ENCODE results near the gene ORC3.

ORC3 gene

GRCh38 chr6:87655824-87656223 lies 65.9 kb downstream of the ORC3 start:
- Histone ChIP-seq H3K27ac (ENCODE audit: low read depth, low read length) (no peak overlapping the region), H3K9me3 (ENCODE audit: control insufficient read depth in 1 of 2, low read length in 2 of 2) (no peaks in the 10 kb centered on the region), H3K9ac (ENCODE audit: low read depth in 1 of 2, low read length in 2 of 2) (no peak overlapping the region), H3K27me3 (ENCODE audit: control insufficient read depth in 1 of 2, insufficient read depth in 2 of 2, low read length in 2 of 2) (no peaks in the 10 kb centered on the region), H3K36me3 (ENCODE audit: control insufficient read depth in 1 of 2, insufficient read depth in 2 of 2, low read length in 2 of 2) (peaks cover 0 to 7% of the 10 kb centered on the region in 2 donors), H3K4me1 (ENCODE audit: control insufficient read depth in 1 of 2, insufficient read depth in 2 of 2, low read length in 2 of 2) (no peaks in the 10 kb centered on the region), H3K4me3 (ENCODE audit: low read depth in 1 of 2, low read length in 2 of 2) (no peak overlapping the region)

GRCh38 chr6:87656857-87657256 lies 66.9 kb downstream of the ORC3 start:
- Histone ChIP-seq H3K27ac (ENCODE audit: low read depth, low read length) (no peak overlapping the region), H3K9me3 (ENCODE audit: control insufficient read depth in 1 of 2, low read length in 2 of 2) (no peaks in the 10 kb centered on the region), H3K4me1 (ENCODE audit: control insufficient read depth in 1 of 2, insufficient read depth in 2 of 2, low read length in 2 of 2) (no peaks in the 10 kb centered on the region), H3K27me3 (ENCODE audit: control insufficient read depth in 1 of 2, insufficient read depth in 2 of 2, low read length in 2 of 2) (no peaks in the 10 kb centered on the region), H3K36me3 (ENCODE audit: control insufficient read depth in 1 of 2, insufficient read depth in 2 of 2, low read length in 2 of 2) (peaks cover 0 to 10% of the 10 kb centered on the region in 2 donors), H3K9ac (ENCODE audit: low read depth in 1 of 2, low read length in 2 of 2) (no peak overlapping the region), H3K4me3 (ENCODE audit: low read depth in 1 of 2, low read length in 2 of 2) (no peak overlapping the region)

GRCh38 chr6:87658516-87658915 lies 68.6 kb downstream of the ORC3 start:
- Histone ChIP-seq H3K4me3 (ENCODE audit: low read depth in 1 of 2, low read length in 2 of 2) (no peak overlapping the region), H3K4me1 (ENCODE audit: control insufficient read depth in 1 of 2, insufficient read depth in 2 of 2, low read length in 2 of 2) (no peaks in the 10 kb centered on the region), H3K9me3 (ENCODE audit: control insufficient read depth in 1 of 2, low read length in 2 of 2) (no peaks in the 10 kb centered on the region), H3K27ac (ENCODE audit: low read depth, low read length) (no peak overlapping the region), H3K27me3 (ENCODE audit: control insufficient read depth in 1 of 2, insufficient read depth in 2 of 2, low read length in 2 of 2) (no peaks in the 10 kb centered on the region), H3K9ac (ENCODE audit: low read depth in 1 of 2, low read length in 2 of 2) (no peak overlapping the region), H3K36me3 (ENCODE audit: control insufficient read depth in 1 of 2, insufficient read depth in 2 of 2, low read length in 2 of 2) (peaks cover 0 to 10% of the 10 kb centered on the region in 2 donors)

- no peaks in the 10 kb centered on the region for H3K9me3 ChIP-seq (ENCODE audit: control insufficient read depth in 1 of 2, low read length in 2 of 2)
- no peak overlapping the region for H3K9ac ChIP-seq (ENCODE audit: low read depth in 1 of 2, low read length in 2 of 2)
- no peak overlapping the region for H3K27ac ChIP-seq (ENCODE audit: low read depth, low read length)
- no peaks in the 10 kb centered on the region for H3K27me3 ChIP-seq (ENCODE audit: control insufficient read depth in 1 of 2, insufficient read depth in 2 of 2, low read length in 2 of 2)
- peaks cover 0 to 10% of the 10 kb centered on the region in 2 donors for H3K36me3 ChIP-seq (ENCODE audit: control insufficient read depth in 1 of 2, insufficient read depth in 2 of 2, low read length in 2 of 2)
- no peak overlapping the region for H3K4me3 ChIP-seq (ENCODE audit: low read depth in 1 of 2, low read length in 2 of 2)
- H3K4me1 ChIP-seq (ENCODE audit: control insufficient read depth in 1 of 2, insufficient read depth in 2 of 2, low read length in 2 of 2): no peaks in the 10 kb centered on the region
Measured at GRCh38 chr6:87660226-87660911, 70.4 kb downstream of the ORC3 start.

- no peak overlapping the region for H3K9ac ChIP-seq (ENCODE audit: low read depth in 1 of 2, low read length in 2 of 2)
- no peak overlapping the region for H3K4me3 ChIP-seq (ENCODE audit: low read depth in 1 of 2, low read length in 2 of 2)
- no peaks in the 10 kb centered on the region for H3K27me3 ChIP-seq (ENCODE audit: control insufficient read depth in 1 of 2, insufficient read depth in 2 of 2, low read length in 2 of 2)
- H3K4me1 ChIP-seq (ENCODE audit: control insufficient read depth in 1 of 2, insufficient read depth in 2 of 2, low read length in 2 of 2): no peaks in the 10 kb centered on the region
- no peak overlapping the region for H3K27ac ChIP-seq (ENCODE audit: low read depth, low read length)
- H3K9me3 ChIP-seq (ENCODE audit: control insufficient read depth in 1 of 2, low read length in 2 of 2): no peaks in the 10 kb centered on the region
- H3K36me3 ChIP-seq (ENCODE audit: control insufficient read depth in 1 of 2, insufficient read depth in 2 of 2, low read length in 2 of 2): peaks cover 0 to 10% of the 10 kb centered on the region in 2 donors
Measured at GRCh38 chr6:87661016-87661415, 71.1 kb downstream of the ORC3 start.

GRCh38 chr6:87661503-87661902 lies 71.6 kb downstream of the ORC3 start:
- no peak overlapping the region for H3K27ac ChIP-seq (ENCODE audit: low read depth, low read length)
- H3K27me3 ChIP-seq (ENCODE audit: control insufficient read depth in 1 of 2, insufficient read depth in 2 of 2, low read length in 2 of 2): no peaks in the 10 kb centered on the region
- peaks cover 0 to 10% of the 10 kb centered on the region in 2 donors for H3K36me3 ChIP-seq (ENCODE audit: control insufficient read depth in 1 of 2, insufficient read depth in 2 of 2, low read length in 2 of 2)
- H3K4me1 ChIP-seq (ENCODE audit: control insufficient read depth in 1 of 2, insufficient read depth in 2 of 2, low read length in 2 of 2): no peaks in the 10 kb centered on the region
- H3K4me3 ChIP-seq (ENCODE audit: low read depth in 1 of 2, low read length in 2 of 2): no peak overlapping the region
- no peak overlapping the region for H3K9ac ChIP-seq (ENCODE audit: low read depth in 1 of 2, low read length in 2 of 2)
- H3K9me3 ChIP-seq (ENCODE audit: control insufficient read depth in 1 of 2, low read length in 2 of 2): no peaks in the 10 kb centered on the region

GRCh38 chr6:87663434-87663833 lies 73.5 kb downstream of the ORC3 start:
- Histone ChIP-seq H3K27ac (ENCODE audit: low read depth, low read length) (no peak overlapping the region), H3K4me3 (ENCODE audit: low read depth in 1 of 2, low read length in 2 of 2) (no peak overlapping the region), H3K9me3 (ENCODE audit: control insufficient read depth in 1 of 2, low read length in 2 of 2) (no peaks in the 10 kb centered on the region), H3K36me3 (ENCODE audit: control insufficient read depth in 1 of 2, insufficient read depth in 2 of 2, low read length in 2 of 2) (peaks cover 0 to 6% of the 10 kb centered on the region in 2 donors), H3K9ac (ENCODE audit: low read depth in 1 of 2, low read length in 2 of 2) (no peak overlapping the region), H3K27me3 (ENCODE audit: control insufficient read depth in 1 of 2, insufficient read depth in 2 of 2, low read length in 2 of 2) (no peaks in the 10 kb centered on the region), H3K4me1 (ENCODE audit: control insufficient read depth in 1 of 2, insufficient read depth in 2 of 2, low read length in 2 of 2) (no peaks in the 10 kb centered on the region)

GRCh38 chr6:87664921-87665485 lies 75.1 kb downstream of the ORC3 start:
- no peak overlapping the region for H3K27ac ChIP-seq (ENCODE audit: low read depth, low read length)
- H3K4me1 ChIP-seq (ENCODE audit: control insufficient read depth in 1 of 2, insufficient read depth in 2 of 2, low read length in 2 of 2): no peaks in the 10 kb centered on the region
- H3K9ac ChIP-seq (ENCODE audit: low read depth in 1 of 2, low read length in 2 of 2): no peak overlapping the region
- no peaks in the 10 kb centered on the region for H3K9me3 ChIP-seq (ENCODE audit: control insufficient read depth in 1 of 2, low read length in 2 of 2)
- peaks cover 0 to 6% of the 10 kb centered on the region in 2 donors for H3K36me3 ChIP-seq (ENCODE audit: control insufficient read depth in 1 of 2, insufficient read depth in 2 of 2, low read length in 2 of 2)
- H3K4me3 ChIP-seq (ENCODE audit: low read depth in 1 of 2, low read length in 2 of 2): no peak overlapping the region
- no peaks in the 10 kb centered on the region for H3K27me3 ChIP-seq (ENCODE audit: control insufficient read depth in 1 of 2, insufficient read depth in 2 of 2, low read length in 2 of 2)

- Histone ChIP-seq H3K4me1 (ENCODE audit: control insufficient read depth in 1 of 2, insufficient read depth in 2 of 2, low read length in 2 of 2) (no peaks in the 10 kb centered on the region), H3K9me3 (ENCODE audit: control insufficient read depth in 1 of 2, low read length in 2 of 2) (no peaks in the 10 kb centered on the region), H3K27ac (ENCODE audit: low read depth, low read length) (no peak overlapping the region), H3K9ac (ENCODE audit: low read depth in 1 of 2, low read length in 2 of 2) (no peak overlapping the region), H3K27me3 (ENCODE audit: control insufficient read depth in 1 of 2, insufficient read depth in 2 of 2, low read length in 2 of 2) (no peaks in the 10 kb centered on the region), H3K4me3 (ENCODE audit: low read depth in 1 of 2, low read length in 2 of 2) (no peak overlapping the region), H3K36me3 (ENCODE audit: control insufficient read depth in 1 of 2, insufficient read depth in 2 of 2, low read length in 2 of 2) (peaks cover 0 to 7% of the 10 kb centered on the region in 2 donors)
Measured at GRCh38 chr6:87667032-87667431, 77.1 kb downstream of the ORC3 start.

- H3K27ac ChIP-seq (ENCODE audit: low read depth, low read length): no peak overlapping the region
- peaks cover 0 to 13% of the 10 kb centered on the region in 2 donors for H3K36me3 ChIP-seq (ENCODE audit: control insufficient read depth in 1 of 2, insufficient read depth in 2 of 2, low read length in 2 of 2)
- H3K4me1 ChIP-seq (ENCODE audit: control insufficient read depth in 1 of 2, insufficient read depth in 2 of 2, low read length in 2 of 2): no peaks in the 10 kb centered on the region
- H3K27me3 ChIP-seq (ENCODE audit: control insufficient read depth in 1 of 2, insufficient read depth in 2 of 2, low read length in 2 of 2): no peaks in the 10 kb centered on the region
- H3K4me3 ChIP-seq (ENCODE audit: low read depth in 1 of 2, low read length in 2 of 2): no peak overlapping the region
- H3K9me3 ChIP-seq (ENCODE audit: control insufficient read depth in 1 of 2, low read length in 2 of 2): no peaks in the 10 kb centered on the region
- no peak overlapping the region for H3K9ac ChIP-seq (ENCODE audit: low read depth in 1 of 2, low read length in 2 of 2)
Measured at GRCh38 chr6:87668013-87668412, 78.1 kb downstream of the ORC3 start.

Measured in duodenal mucosa (tissue), 2 donors.